K562 (cell line): ENCODE data around the gene ZNF607. TPM values are rescaled to one million over a fixed set of nuclear protein-coding genes. Genes with fewer than 3 reads are reported as not detected.

Experiments used
- ARID2 ChIP-seq: fragments of 450-650 bp; IDR thresholded peaks from 2 replicates; pipeline ENCODE4 v1.6.1; 2017; ENCODE audit warnings: antibody characterized with exemption, mild to moderate bottlenecking
- ARID3A ChIP-seq: IDR thresholded peaks from 2 replicates; pipeline ENCODE4 v1.6.1; 2012; ENCODE audit warnings: low read depth, low read length, improper control_type of control experiment, borderline replicate concordance
- ARID4B ChIP-seq: sonication (generic); formaldehyde crosslinking; IDR thresholded peaks from 2 replicates; pipeline ENCODE4 v1.8.0; 2022; ENCODE audit warnings: mild to moderate bottlenecking, missing genetic modification reagents
- ASH1L ChIP-seq: fragments of 450-650 bp; IDR thresholded peaks from 2 replicates; pipeline ENCODE4 v1.6.1; 2018; ENCODE audit warnings: borderline replicate concordance, mild to moderate bottlenecking, low read depth; ENCODE audit not compliant: partially characterized antibody
- ATF4 ChIP-seq: fragments of 450-650 bp; formaldehyde crosslinking; IDR thresholded peaks from 2 replicates; pipeline ENCODE4 v1.4.0; 2022; ENCODE audit warnings: mild to moderate bottlenecking, moderate library complexity
- CBFA2T2 ChIP-seq: fragments of 450-650 bp; conservative IDR thresholded peaks from 2 replicates; pipeline ENCODE4 v1.6.1; 2017; ENCODE audit warnings: mild to moderate bottlenecking
- CHD4 ChIP-seq: fragments of 200-600 bp; sonication (generic); IDR thresholded peaks from 3 replicates; pipeline ENCODE4 v1.6.1; 2012; ENCODE audit warnings: low read depth, mild to moderate bottlenecking, mixed read lengths, low read length, inconsistent platforms; ENCODE audit not compliant: insufficient read depth, insufficient replicate concordance, poor library complexity, severe bottlenecking
- ETV5 ChIP-seq: sonication (generic); formaldehyde crosslinking; IDR thresholded peaks from 2 replicates; pipeline ENCODE4 v1.4.0; 2020; ENCODE audit warnings: low read depth, mild to moderate bottlenecking, missing genetic modification reagents
- FOXK1 ChIP-seq: sonication (generic); formaldehyde crosslinking; IDR thresholded peaks from 2 replicates; pipeline ENCODE4 v1.8.0; 2022; ENCODE audit warnings: missing genetic modification reagents, mild to moderate bottlenecking, borderline replicate concordance
- KDM1A ChIP-seq, 2 experiments: fragments of 450-650 bp; IDR thresholded peaks; 2 replicates each; pipeline ENCODE4 v1.6.1; 2016; ENCODE audit warnings: mild to moderate bottlenecking in 2 of 2
- NFE2L1 ChIP-seq: fragments of 450-650 bp; IDR thresholded peaks from 2 replicates; pipeline ENCODE4 v1.6.1; 2016; ENCODE audit warnings: missing genetic modification characterization, low read depth, mild to moderate bottlenecking, missing compliant biosample characterization, moderate library complexity, borderline replicate concordance
- PHF21A ChIP-seq: fragments of 450-650 bp; IDR thresholded peaks from 2 replicates; pipeline ENCODE4 v1.6.1; 2017; ENCODE audit warnings: low read depth, borderline replicate concordance
- PTRF ChIP-seq: fragments of 450-650 bp; IDR thresholded peaks from 2 replicates; pipeline ENCODE4 v1.6.1; 2016; ENCODE audit warnings: mild to moderate bottlenecking, missing genetic modification characterization, missing compliant biosample characterization
- RBM22 ChIP-seq: fragments of 200-400 bp; formaldehyde crosslinking; IDR thresholded peaks from 2 replicates; pipeline ENCODE4 v1.6.1; 2018; ENCODE audit warnings: low read length, low read depth; ENCODE audit not compliant: poor library complexity, severe bottlenecking
- TEAD4 ChIP-seq, 2 experiments: sonication (generic) in 1 of 2; formaldehyde crosslinking in 1 of 2; IDR thresholded peaks; 2 replicates each; pipeline versions ENCODE4 v1.6.1 to v1.8.0; 2012 to 2022; ENCODE audit warnings: borderline replicate concordance in 1 of 2, inconsistent platforms in 1 of 2, low read length in 1 of 2, mild to moderate bottlenecking in 1 of 2, missing genetic modification reagents in 1 of 2
- XRCC5 ChIP-seq: fragments of 200-400 bp; formaldehyde crosslinking; IDR thresholded peaks from 2 replicates; pipeline ENCODE4 v1.6.1; 2017; ENCODE audit warnings: low read depth, mild to moderate bottlenecking, low read length
- ZBTB1 ChIP-seq: sonication (generic); formaldehyde crosslinking; IDR thresholded peaks from 2 replicates; pipeline ENCODE4 v1.8.1; 2023; ENCODE audit warnings: missing genetic modification reagents, low read depth, mild to moderate bottlenecking, borderline replicate concordance
- ZC3H11A ChIP-seq: IDR thresholded peaks from 2 replicates; pipeline ENCODE4 v1.6.1; 2012; ENCODE audit warnings: low read depth, low read length, improper control_type of control experiment
- ZC3H4 ChIP-seq: sonication (generic); formaldehyde crosslinking; IDR thresholded peaks from 2 replicates; pipeline ENCODE4 v1.9.0; 2021; ENCODE audit warnings: missing genetic modification reagents, borderline replicate concordance
- ZNF347 ChIP-seq: fragments of 450-650 bp; formaldehyde crosslinking; IDR thresholded peaks from 2 replicates; pipeline ENCODE4 v1.4.0; 2020; ENCODE audit warnings: low read depth, mild to moderate bottlenecking, moderate library complexity
- ZNF507 ChIP-seq: conservative IDR thresholded peaks from 2 replicates; pipeline ENCODE4 v1.6.1; 2017; ENCODE audit warnings: missing genetic modification characterization, missing compliant biosample characterization
- polyA plus RNA-seq, 8 experiments: library from polyadenylated mRNA; depleted of rRNA in 4 of 8; stranded (reverse) in 5 of 8; unstranded in 3 of 8; fragments of >200 nt; fragmentation: Nextera tagmentation in 2 of 8; fragmentation: Illumina TruSeq in 1 of 8; extraction: Ambion mirVana in 2 of 8; extraction: Trizol in 1 of 8; gene quantifications; 2 replicates each; pipeline versions ENCODE4 v1.2.1 to v1.2.3, GENCODE V29; 2011 to 2014; ENCODE audit warnings: inconsistent platforms in 1 of 8, missing spikeins in 1 of 8
- total RNA-seq, 7 experiments: library from RNA; depleted of rRNA in 6 of 7; stranded (reverse); fragments of >200 nt in 6 of 7; fragmentation: Illumina TruSeq in 2 of 7; extraction: Trizol in 2 of 7; gene quantifications; 2 replicates each; pipeline versions ENCODE4 v1.2.1 to v1.2.3, GENCODE V29; 2011 to 2021; ENCODE audit warnings: low replicate concordance in 1 of 7

ZNF607 gene
- total and polyA plus RNA-seq, 9 of the 15 experiments (the other 6 are each of a cell fraction or from before 2014, with no cell fraction given), result 0.65 to 5.1 (median 3.6) TPM

- no peak for TF ChIP-seq PHF21A
- TF ChIP-seq KDM1A (IDR thresholded peaks at IDR 0.05), result peak; percentile 33 to 74; a peak in 1 of 4 replicates
- no peak for TF ChIP-seq RBM22
- TF ChIP-seq ZNF347 (CRISPR knock-in tag), result no peak
- TF ChIP-seq FOXK1 (CRISPR knock-in tag), result no peak
- TF ChIP-seq ARID2, result no peak
- TF ChIP-seq ETV5, result no peak
- TF ChIP-seq ZC3H4 (CRISPR knock-in tag), result no peak
- no peak for TF ChIP-seq ASH1L
- TF ChIP-seq ZBTB1, result no peak
- no peak for TF ChIP-seq ZNF507 (tag)
- TF ChIP-seq CHD4, result no peak
- TF ChIP-seq XRCC5, result no peak
- TF ChIP-seq ARID3A, result no peak
- TF ChIP-seq NFE2L1 (tag), result no peak
- no peak for TF ChIP-seq ARID4B (CRISPR knock-in tag)
- TF ChIP-seq ZC3H11A, result no peak
- TF ChIP-seq ATF4 (CRISPR knock-in tag), result no peak
- TF ChIP-seq CBFA2T2, result no peak
- no peak for TF ChIP-seq TEAD4 (IDR thresholded peaks at IDR 0.05; ENCODE audit: low read length)
- TF ChIP-seq TEAD4 (CRISPR knock-in tag; IDR thresholded peaks at IDR 0.05; ENCODE audit: borderline replicate concordance), result no peak
- no peak for TF ChIP-seq PTRF (tag)
Measured at GRCh38 chr19:37655689-37656371, 63.7 kb downstream of the ZNF607 start (continued).
